HCT116 (cell line): ENCODE measurements around the gene CA12. TPM values are rescaled to one million over a fixed set of nuclear protein-coding genes. Genes with fewer than 3 reads are reported as not detected.

Experiments
- ATAC-seq: fragments of 200-7000 bp; cut with Tn5 transposase; 2 replicates; pipeline ENCODE4 v1.9.1; 2020; ENCODE audit warnings: mild to moderate bottlenecking, moderate library complexity
- BruUV-seq: library from RNA; stranded (reverse); fragments of 400-500 nt; replicated peaks from 2 replicates; lab custom pipeline; 2021; lab: Mats Ljungman, UMichigan
- CTCF ChIA-PET: fragments of 300-600 bp; sonication (Branson Sonifier 250); formaldehyde crosslinking; loops from one replicate; lab custom pipeline; 2021; ENCODE audit warnings: antibody characterized with exemption; lab: Charles Lee
- POLR2A ChIA-PET: fragments of 300-600, 350-600 bp; sonication (Branson Sonifier 250); formaldehyde crosslinking; loops from one replicate; lab custom pipeline; 2021; ENCODE audit warnings: antibody characterized with exemption; lab: Charles Lee
- RAD21 ChIA-PET, 2 experiments: fragments of 300-600 bp; sonication (Branson Sonifier 250); formaldehyde crosslinking; loops; one replicate each; lab custom pipeline; 2023; ENCODE audit warnings: low total read pairs in 2 of 2; ENCODE audit not compliant: uncharacterized antibody in 2 of 2, unreplicated experiment in 2 of 2, low non-redundant PET in 1 of 2; lab: Charles Lee
- DNase-seq: peaks from one replicate; pipeline ENCODE4 v3.0.0-alpha.2; 2010; ENCODE audit warnings: low read depth, low spot score
- H2AFZ ChIP-seq: fragments of 200-600 bp; shearing (Covaris generic), sonication (generic); 2 replicates; pipeline ENCODE4 v1.6.1; 2017; ENCODE audit warnings: low read depth, mixed run types, mixed read lengths, antibody characterized with exemption, low read length; ENCODE audit not compliant: poor library complexity, severe bottlenecking
- H3K27ac ChIP-seq: 2 replicates; pipeline ENCODE4 v1.5.1; 2012; ENCODE audit warnings: low read depth, low read length
- H3K27me3 ChIP-seq: fragments of 200-600 bp; sonication (generic); 2 replicates; pipeline ENCODE4 v1.6.1; 2016; ENCODE audit warnings: mixed run types, low read length, mixed read lengths; ENCODE audit not compliant: insufficient read depth
- H3K36me3 ChIP-seq, 2 experiments: fragments of 200-500 bp in 1 of 2; fragments of 200-600 bp in 1 of 2; sonication (Bioruptor generic) in 1 of 2; sonication (generic) in 1 of 2; 2 replicates each; pipeline versions ENCODE4 v1.5.1 to v1.6.1; 2014 to 2016; ENCODE audit warnings: low read length in 2 of 2, inconsistent platforms in 1 of 2, mixed read lengths in 1 of 2, mixed run types in 1 of 2; ENCODE audit not compliant: insufficient read depth in 2 of 2, control insufficient read depth in 1 of 2
- H3K4me1 ChIP-seq, 2 experiments: fragments of 200-600 bp in 1 of 2; sonication (generic) in 1 of 2; 2 replicates each; pipeline versions ENCODE4 v1.5.1 to v1.6.1; 2012 to 2017; ENCODE audit warnings: low read length in 2 of 2, inconsistent platforms in 1 of 2, mild to moderate bottlenecking in 1 of 2, mixed read lengths in 1 of 2, mixed run types in 1 of 2, moderate library complexity in 1 of 2; ENCODE audit not compliant: insufficient read depth in 2 of 2, control insufficient read depth in 1 of 2
- H3K4me2 ChIP-seq: fragments of 200-600 bp; sonication (generic); 2 replicates; pipeline ENCODE4 v1.6.1; 2017; ENCODE audit warnings: mixed run types, low read length, mixed read lengths
- H3K4me3 ChIP-seq, 2 experiments: fragments of 200-600 bp in 1 of 2; sonication (generic) in 1 of 2; replicated peaks in 1 of 2; 2 replicates each; pipeline ENCODE4 v1.5.1; 2011 to 2016; ENCODE audit warnings: low read length in 2 of 2, control low read depth in 1 of 2, low read depth in 1 of 2, mild to moderate bottlenecking in 1 of 2, mixed read lengths in 1 of 2, mixed run types in 1 of 2
- H3K79me2 ChIP-seq: fragments of 200-600 bp; sonication (generic); 2 replicates; pipeline ENCODE4 v1.6.1; 2017; ENCODE audit warnings: mild to moderate bottlenecking, mixed run types, low read length, moderate library complexity, mixed read lengths; ENCODE audit not compliant: insufficient read depth
- H3K9ac ChIP-seq: fragments of 200-600 bp; sonication (generic); 2 replicates; pipeline ENCODE4 v1.6.1; 2016; ENCODE audit warnings: low read length, mixed read lengths
- H3K9me2 ChIP-seq: fragments of 200-600 bp; sonication (generic), shearing (Covaris generic); 2 replicates; pipeline ENCODE4 v1.6.1; 2017; ENCODE audit warnings: mixed run types, mild to moderate bottlenecking, moderate library complexity; ENCODE audit not compliant: insufficient read depth
- H3K9me3 ChIP-seq, 2 experiments: fragments of 200-500 bp in 1 of 2; fragments of 200-600 bp in 1 of 2; sonication (Bioruptor generic) in 1 of 2; sonication (generic) in 1 of 2; 2 replicates each; pipeline ENCODE4 v1.6.1; 2014 to 2017; ENCODE audit warnings: low read length in 2 of 2, mixed read lengths in 2 of 2, inconsistent platforms in 1 of 2, low read depth in 1 of 2, mild to moderate bottlenecking in 1 of 2, mixed run types in 1 of 2, moderate library complexity in 1 of 2; ENCODE audit not compliant: control insufficient read depth in 1 of 2, insufficient read depth in 1 of 2
- H4K20me1 ChIP-seq: fragments of 200-600 bp; sonication (generic), shearing (Covaris generic); 2 replicates; pipeline ENCODE4 v1.6.1; 2017; ENCODE audit warnings: mixed run types, mild to moderate bottlenecking, moderate library complexity; ENCODE audit not compliant: insufficient read depth
- CBX3 ChIP-seq: IDR thresholded peaks from 2 replicates; pipeline ENCODE4 v1.6.1; 2012; ENCODE audit warnings: low read depth
- CEBPB ChIP-seq: IDR thresholded peaks from 2 replicates; pipeline ENCODE4 v1.6.1; 2012; ENCODE audit warnings: low read depth
- EGR1 ChIP-seq: IDR thresholded peaks from 2 replicates; pipeline ENCODE4 v1.6.1; 2012; ENCODE audit warnings: low read depth
- ELF1 ChIP-seq: IDR thresholded peaks from 2 replicates; pipeline ENCODE4 v1.6.1; 2012; ENCODE audit warnings: low read depth, borderline replicate concordance
- EZH2 ChIP-seq: fragments of 200-600 bp; sonication (generic); IDR thresholded peaks from 2 replicates; pipeline ENCODE4 v1.6.1; 2017; ENCODE audit warnings: antibody characterized with exemption, mixed run types
- FOSL1 ChIP-seq: IDR thresholded peaks from 2 replicates; pipeline ENCODE4 v1.6.1; 2012; ENCODE audit warnings: low read depth
- JUND ChIP-seq: IDR thresholded peaks from 2 replicates; pipeline ENCODE4 v1.6.1; 2012
- POLR2A ChIP-seq: IDR thresholded peaks from 2 replicates; pipeline ENCODE4 v1.7.0; 2011; ENCODE audit warnings: borderline replicate concordance; ENCODE audit not compliant: insufficient read depth, insufficient read length; ENCODE audit errors: extremely low read depth
- POLR2AphosphoS5 ChIP-seq: IDR thresholded peaks from 2 replicates; pipeline ENCODE4 v1.6.1; 2011; ENCODE audit warnings: mild to moderate bottlenecking, low read depth, low read length, moderate library complexity
- RAD21 ChIP-seq: IDR thresholded peaks from 2 replicates; pipeline ENCODE4 v1.6.1; 2012; ENCODE audit warnings: low read depth, mild to moderate bottlenecking
- SIN3A ChIP-seq: IDR thresholded peaks from 2 replicates; pipeline ENCODE4 v1.6.1; 2012; ENCODE audit warnings: low read depth
- SP1 ChIP-seq: IDR thresholded peaks from 2 replicates; pipeline ENCODE4 v1.6.1; 2012; ENCODE audit warnings: low read depth
- SRF ChIP-seq: IDR thresholded peaks from 2 replicates; pipeline ENCODE4 v1.6.1; 2012; ENCODE audit warnings: low read depth
- TCF7L2 ChIP-seq: IDR thresholded peaks from 2 replicates; pipeline ENCODE4 v1.7.0; 2011; ENCODE audit warnings: borderline replicate concordance, inconsistent platforms; ENCODE audit not compliant: insufficient read depth, insufficient read length; ENCODE audit errors: extremely low read depth
- YY1 ChIP-seq: IDR thresholded peaks from 2 replicates; pipeline ENCODE4 v1.6.1; 2011; ENCODE audit warnings: low read length, low read depth, moderate library complexity, mild to moderate bottlenecking; ENCODE audit not compliant: insufficient replicate concordance; ENCODE audit errors: extremely low read depth
- ZFX ChIP-seq: fragments of 450-650 bp; IDR thresholded peaks from 2 replicates; pipeline ENCODE4 v1.6.1; 2017
- intact Hi-C: fragments of 100-400 bp; cut with micrococcal nuclease; formaldehyde crosslinking; loops from 2 replicates; pipeline ENCODE4 v1.10.0; 2022
- total RNA-seq: library from RNA; stranded (reverse); gene quantifications from one replicate; pipeline ENCODE4 v1.2.1, GENCODE V29; 2021; ENCODE audit not compliant: unreplicated experiment
- TF ChIP-seq, protein P1 (sequence below): IDR thresholded peaks from 2 replicates; pipeline ENCODE4 v1.6.1; 2012; ENCODE audit warnings: low read depth
- TF ChIP-seq, protein P2 (sequence below): IDR thresholded peaks from 2 replicates; pipeline ENCODE4 v1.6.1; 2012
- TF ChIP-seq, protein P3 (sequence below): IDR thresholded peaks from 2 replicates; pipeline ENCODE4 v1.6.1; 2011; ENCODE audit warnings: mild to moderate bottlenecking, low read length, moderate library complexity; ENCODE audit not compliant: insufficient replicate concordance; ENCODE audit errors: extremely low read depth
- TF ChIP-seq, protein P4 (sequence below), 3 experiments: fragments of 200-600 bp in 1 of 3; sonication (generic) in 1 of 3; IDR thresholded peaks in 2 of 3; conservative IDR thresholded peaks in 1 of 3; 2 replicates each; pipeline ENCODE4 v1.5.1; 2012 to 2017; ENCODE audit warnings: low read depth in 2 of 3, low read length in 2 of 3, antibody characterized with exemption in 1 of 3, borderline replicate concordance in 1 of 3, control low read depth in 1 of 3, mild to moderate bottlenecking in 1 of 3, mixed read lengths in 1 of 3, mixed run types in 1 of 3, moderate library complexity in 1 of 3; ENCODE audit not compliant: insufficient read depth in 1 of 3

CA12 gene
- total RNA-seq, 1 experiment from 2014 or later = 1.8 TPM

DNA sequence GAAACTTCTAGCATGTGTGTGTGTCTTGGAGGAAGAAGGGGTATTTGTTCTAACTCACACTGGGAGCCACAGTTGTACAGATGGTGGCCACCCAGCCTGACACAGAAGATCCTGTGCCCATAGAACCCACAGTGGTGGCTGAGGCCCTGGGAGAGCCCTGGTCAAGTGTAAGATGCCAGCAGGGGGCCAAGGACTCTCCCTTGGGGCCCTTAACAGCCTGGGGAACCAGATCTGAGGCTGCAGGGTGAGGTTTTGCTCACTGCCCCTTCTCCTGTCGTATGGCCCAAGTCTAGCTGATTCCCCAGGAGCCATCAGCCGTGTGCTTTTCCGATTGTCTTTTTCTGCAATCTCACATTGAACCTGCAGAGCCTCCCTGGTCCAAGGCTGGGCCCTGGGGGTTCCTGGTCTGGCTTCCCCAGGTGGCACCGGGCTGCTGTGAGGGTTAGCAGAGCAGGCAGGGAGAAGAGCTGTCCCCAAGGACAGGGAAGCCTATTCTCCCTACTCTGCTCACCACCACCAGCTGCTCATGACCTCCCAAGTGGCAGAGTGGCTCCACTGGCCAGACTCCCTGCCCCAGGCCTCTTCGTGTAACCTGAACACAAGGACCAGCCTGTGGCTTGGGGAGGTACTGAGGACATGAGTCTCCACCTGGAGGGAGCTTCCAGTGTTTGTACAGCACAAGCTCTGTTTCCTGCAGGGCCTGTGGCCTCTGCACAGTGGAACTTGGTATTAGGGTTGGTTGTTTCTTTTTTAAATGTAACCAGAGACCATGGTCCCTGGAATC lies 51.9 kb downstream of the CA12 start:
- ATAC-seq (no peak), DNase-seq (no peak)
- TF ChIP-seq FOSL1 (no peak), CBX3 (no peak), JUND (no peak), POLR2A (no peak), ELF1 (no peak), SIN3A (no peak), EZH2 (no peak), TCF7L2 (no peak), RAD21 (no peak), POLR2AphosphoS5 (no peak), SP1 (no peak), CEBPB (no peak), YY1 (no peak), SRF (no peak), EGR1 (no peak), ZFX (no peak)
- TF ChIP-seq, protein P1, sequence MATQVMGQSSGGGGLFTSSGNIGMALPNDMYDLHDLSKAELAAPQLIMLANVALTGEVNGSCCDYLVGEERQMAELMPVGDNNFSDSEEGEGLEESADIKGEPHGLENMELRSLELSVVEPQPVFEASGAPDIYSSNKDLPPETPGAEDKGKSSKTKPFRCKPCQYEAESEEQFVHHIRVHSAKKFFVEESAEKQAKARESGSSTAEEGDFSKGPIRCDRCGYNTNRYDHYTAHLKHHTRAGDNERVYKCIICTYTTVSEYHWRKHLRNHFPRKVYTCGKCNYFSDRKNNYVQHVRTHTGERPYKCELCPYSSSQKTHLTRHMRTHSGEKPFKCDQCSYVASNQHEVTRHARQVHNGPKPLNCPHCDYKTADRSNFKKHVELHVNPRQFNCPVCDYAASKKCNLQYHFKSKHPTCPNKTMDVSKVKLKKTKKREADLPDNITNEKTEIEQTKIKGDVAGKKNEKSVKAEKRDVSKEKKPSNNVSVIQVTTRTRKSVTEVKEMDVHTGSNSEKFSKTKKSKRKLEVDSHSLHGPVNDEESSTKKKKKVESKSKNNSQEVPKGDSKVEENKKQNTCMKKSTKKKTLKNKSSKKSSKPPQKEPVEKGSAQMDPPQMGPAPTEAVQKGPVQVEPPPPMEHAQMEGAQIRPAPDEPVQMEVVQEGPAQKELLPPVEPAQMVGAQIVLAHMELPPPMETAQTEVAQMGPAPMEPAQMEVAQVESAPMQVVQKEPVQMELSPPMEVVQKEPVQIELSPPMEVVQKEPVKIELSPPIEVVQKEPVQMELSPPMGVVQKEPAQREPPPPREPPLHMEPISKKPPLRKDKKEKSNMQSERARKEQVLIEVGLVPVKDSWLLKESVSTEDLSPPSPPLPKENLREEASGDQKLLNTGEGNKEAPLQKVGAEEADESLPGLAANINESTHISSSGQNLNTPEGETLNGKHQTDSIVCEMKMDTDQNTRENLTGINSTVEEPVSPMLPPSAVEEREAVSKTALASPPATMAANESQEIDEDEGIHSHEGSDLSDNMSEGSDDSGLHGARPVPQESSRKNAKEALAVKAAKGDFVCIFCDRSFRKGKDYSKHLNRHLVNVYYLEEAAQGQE = no peak
- TF ChIP-seq, protein P2, sequence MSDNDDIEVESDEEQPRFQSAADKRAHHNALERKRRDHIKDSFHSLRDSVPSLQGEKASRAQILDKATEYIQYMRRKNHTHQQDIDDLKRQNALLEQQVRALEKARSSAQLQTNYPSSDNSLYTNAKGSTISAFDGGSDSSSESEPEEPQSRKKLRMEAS = no peak
- TF ChIP-seq, protein P3, sequence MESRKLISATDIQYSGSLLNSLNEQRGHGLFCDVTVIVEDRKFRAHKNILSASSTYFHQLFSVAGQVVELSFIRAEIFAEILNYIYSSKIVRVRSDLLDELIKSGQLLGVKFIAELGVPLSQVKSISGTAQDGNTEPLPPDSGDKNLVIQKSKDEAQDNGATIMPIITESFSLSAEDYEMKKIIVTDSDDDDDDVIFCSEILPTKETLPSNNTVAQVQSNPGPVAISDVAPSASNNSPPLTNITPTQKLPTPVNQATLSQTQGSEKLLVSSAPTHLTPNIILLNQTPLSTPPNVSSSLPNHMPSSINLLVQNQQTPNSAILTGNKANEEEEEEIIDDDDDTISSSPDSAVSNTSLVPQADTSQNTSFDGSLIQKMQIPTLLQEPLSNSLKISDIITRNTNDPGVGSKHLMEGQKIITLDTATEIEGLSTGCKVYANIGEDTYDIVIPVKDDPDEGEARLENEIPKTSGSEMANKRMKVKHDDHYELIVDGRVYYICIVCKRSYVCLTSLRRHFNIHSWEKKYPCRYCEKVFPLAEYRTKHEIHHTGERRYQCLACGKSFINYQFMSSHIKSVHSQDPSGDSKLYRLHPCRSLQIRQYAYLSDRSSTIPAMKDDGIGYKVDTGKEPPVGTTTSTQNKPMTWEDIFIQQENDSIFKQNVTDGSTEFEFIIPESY = no peak
- TF ChIP-seq, protein P4, sequence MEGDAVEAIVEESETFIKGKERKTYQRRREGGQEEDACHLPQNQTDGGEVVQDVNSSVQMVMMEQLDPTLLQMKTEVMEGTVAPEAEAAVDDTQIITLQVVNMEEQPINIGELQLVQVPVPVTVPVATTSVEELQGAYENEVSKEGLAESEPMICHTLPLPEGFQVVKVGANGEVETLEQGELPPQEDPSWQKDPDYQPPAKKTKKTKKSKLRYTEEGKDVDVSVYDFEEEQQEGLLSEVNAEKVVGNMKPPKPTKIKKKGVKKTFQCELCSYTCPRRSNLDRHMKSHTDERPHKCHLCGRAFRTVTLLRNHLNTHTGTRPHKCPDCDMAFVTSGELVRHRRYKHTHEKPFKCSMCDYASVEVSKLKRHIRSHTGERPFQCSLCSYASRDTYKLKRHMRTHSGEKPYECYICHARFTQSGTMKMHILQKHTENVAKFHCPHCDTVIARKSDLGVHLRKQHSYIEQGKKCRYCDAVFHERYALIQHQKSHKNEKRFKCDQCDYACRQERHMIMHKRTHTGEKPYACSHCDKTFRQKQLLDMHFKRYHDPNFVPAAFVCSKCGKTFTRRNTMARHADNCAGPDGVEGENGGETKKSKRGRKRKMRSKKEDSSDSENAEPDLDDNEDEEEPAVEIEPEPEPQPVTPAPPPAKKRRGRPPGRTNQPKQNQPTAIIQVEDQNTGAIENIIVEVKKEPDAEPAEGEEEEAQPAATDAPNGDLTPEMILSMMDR (IDR thresholded peaks at IDR 0.05 in 2 of 3, conservative IDR thresholded peaks at IDR 0.05 in 1 of 3; ENCODE audit: borderline replicate concordance in 1 of 3, insufficient read depth in 1 of 3, low read depth in 2 of 3, low read length in 2 of 3) = no peak
- Histone ChIP-seq H3K4me2 (no peak overlapping the region), H3K9me2 (no peaks in the 10 kb centered on the region), H3K27ac (no peak overlapping the region), H3K79me2 (no peaks in the 10 kb centered on the region), H3K36me3 (no peaks in the 10 kb centered on the region), H3K4me3 (no peak overlapping the region), H4K20me1 (no peaks in the 10 kb centered on the region), H2AFZ (no peak overlapping the region), H3K4me1 (peaks cover 0 to 16% of the 10 kb centered on the region in 2 experiments; a peak in 2 of 4 replicates), H3K27me3 (no peaks in the 10 kb centered on the region), H3K9me3 (no peaks in the 10 kb centered on the region), H3K9ac (no peak overlapping the region)
- RAD21 ChIA-PET = no interaction called here
- no TSS peak for BruUV-seq
- CTCF ChIA-PET = no interaction called here
- intact Hi-C loops = no loop called here
- POLR2A ChIA-PET = no interaction called here
